ENCODE measurements around the gene EDAR.

Gene EDAR

DNA sequence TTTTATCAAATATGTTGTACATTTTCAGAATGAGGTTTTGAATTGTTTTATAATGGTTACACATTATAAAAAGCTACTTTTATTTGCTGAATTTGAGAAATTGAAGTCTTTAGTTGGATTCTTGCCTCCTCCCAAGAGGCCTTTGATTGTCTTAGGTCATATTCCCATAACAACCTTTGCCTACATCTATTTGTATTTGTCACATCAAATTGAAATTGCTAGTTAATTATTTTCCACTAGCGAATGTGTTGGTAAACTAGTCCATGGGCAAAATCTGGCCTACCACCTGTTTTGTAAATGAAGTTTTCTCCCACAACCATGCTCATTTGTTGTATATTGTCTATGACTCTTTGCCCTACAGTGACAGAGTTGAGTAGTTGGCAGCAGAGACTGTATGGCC is 142.0 kb downstream of the EDAR start:
- DNase-seq = no peak

- no peak for DNase-seq
These were observed 143.1 kb downstream of the EDAR start for GRCh38 chr2:108845923-108846322.

Data from stimulated activated CD4-positive, alpha-beta T cell treated with anti-CD3 and anti-CD28 coated beads, Interleukin-2, amount 100 ng/mL, for 48 hours (primary cell).